PC-3 (cell line): Measurements from ENCODE around the gene SULT1C4. TPM values are rescaled to one million over a fixed set of nuclear protein-coding genes. Genes with fewer than 3 reads are reported as not detected.

Experiments
- ATAC-seq: fragments of 200-7000 bp; cut with Tn5 transposase; 2 replicates; pipeline ENCODE4 v1.9.1; 2020; ENCODE audit warnings: mild to moderate bottlenecking, moderate library complexity
- BruUV-seq: library from RNA; stranded (reverse); fragments of 400-500 nt; replicated peaks from 2 replicates; lab custom pipeline; 2021; lab: Mats Ljungman, UMichigan
- CTCF ChIA-PET: fragments of 300-600 bp; sonication (Branson Sonifier 250); formaldehyde crosslinking; loops from one replicate; lab custom pipeline; 2022; ENCODE audit warnings: antibody characterized with exemption; lab: Charles Lee
- POLR2A ChIA-PET: fragments of 300-600 bp; sonication (Branson Sonifier 250); formaldehyde crosslinking; loops from one replicate; lab custom pipeline; 2022; ENCODE audit warnings: antibody characterized with exemption; ENCODE audit not compliant: unreplicated experiment; lab: Charles Lee
- DNase-seq: peaks from one replicate; pipeline ENCODE4 v3.0.0-alpha.2; 2015
- H2AFZ ChIP-seq: fragments of 300-600 bp; sonication (generic); 2 replicates; pipeline ENCODE4 v1.6.0; 2016; ENCODE audit warnings: antibody characterized with exemption, low read length
- H3F3A ChIP-seq: fragments of 300-600 bp; sonication (generic); one replicate; pipeline ENCODE4 v1.6.0; 2017; ENCODE audit warnings: antibody characterized with exemption, low read length, control low read depth, mild to moderate bottlenecking; ENCODE audit not compliant: unreplicated experiment
- H3K27ac ChIP-seq: fragments of 300-600 bp; sonication (generic); 2 replicates; pipeline ENCODE4 v1.5.1; 2016; ENCODE audit warnings: mild to moderate bottlenecking, low read length
- H3K27me3 ChIP-seq: fragments of 300-600 bp; sonication (generic); 2 replicates; pipeline ENCODE4 v1.6.1; 2016; ENCODE audit warnings: low read length, mixed read lengths
- H3K36me3 ChIP-seq: fragments of 300-600 bp; sonication (generic); 2 replicates; pipeline ENCODE4 v1.6.1; 2016; ENCODE audit warnings: low read depth, mixed run types, low read length, mixed read lengths
- H3K4me1 ChIP-seq: fragments of 300-600 bp; sonication (generic); 2 replicates; pipeline ENCODE4 v1.5.1; 2016; ENCODE audit warnings: low read length; ENCODE audit not compliant: insufficient read depth
- H3K4me2 ChIP-seq: fragments of 300-600 bp; sonication (generic); 2 replicates; pipeline ENCODE4 v1.6.0; 2016; ENCODE audit warnings: low read length
- H3K4me3 ChIP-seq: fragments of 300-600 bp; sonication (generic); 2 replicates; pipeline ENCODE4 v1.5.1; 2016; ENCODE audit warnings: mild to moderate bottlenecking, low read length, mixed read lengths
- H3K79me2 ChIP-seq: fragments of 300-600 bp; sonication (generic); 2 replicates; pipeline ENCODE4 v1.6.1; 2017; ENCODE audit warnings: low read length, mixed read lengths
- H3K9ac ChIP-seq: fragments of 300-600 bp; sonication (generic); 2 replicates; pipeline ENCODE4 v1.6.0; 2016; ENCODE audit warnings: mild to moderate bottlenecking, low read length
- H3K9me2 ChIP-seq: fragments of 300-600 bp; sonication (generic); replicated peaks from 2 replicates; pipeline ENCODE4 v1.6.1; 2016; ENCODE audit warnings: mixed run types, low read length, mixed read lengths
- H3K9me3 ChIP-seq: fragments of 300-600 bp; sonication (generic); 2 replicates; pipeline ENCODE4 v1.6.1; 2016; ENCODE audit warnings: low read length, mixed read lengths
- H4K20me1 ChIP-seq: fragments of 300-600 bp; sonication (generic); 2 replicates; pipeline ENCODE4 v1.6.1; 2016; ENCODE audit warnings: low read length, mixed read lengths
- EZH2 ChIP-seq: fragments of 300-600 bp; sonication (generic); IDR thresholded peaks from one replicate; pipeline ENCODE4 v1.6.1; 2017; ENCODE audit warnings: antibody characterized with exemption, mild to moderate bottlenecking, low read length; ENCODE audit not compliant: unreplicated experiment
- EZH2phosphoT487 ChIP-seq: fragments of 300-600 bp; sonication (generic); IDR thresholded peaks from 2 replicates; pipeline ENCODE4 v1.6.1; 2018; ENCODE audit warnings: mild to moderate bottlenecking, antibody characterized with exemption, low read length, borderline replicate concordance
- intact Hi-C: fragments of 100-400 bp; cut with micrococcal nuclease; formaldehyde crosslinking; loops from 2 replicates; pipeline ENCODE4 v1.9.0; 2023
- total RNA-seq: library from RNA; depleted of rRNA; stranded (reverse); fragments of >200 nt; gene quantifications from 2 replicates; pipeline ENCODE4 v1.2.3, GENCODE V29; 2014
- TF ChIP-seq, protein P1 (sequence below): fragments of 300-600 bp; sonication (generic); conservative IDR thresholded peaks from 2 replicates; pipeline ENCODE4 v1.5.1; 2017; ENCODE audit warnings: antibody characterized with exemption, low read depth, mild to moderate bottlenecking, low read length

The SULT1C4 gene
- total RNA-seq, 1 experiment from 2014 or later = not detected

DNA sequence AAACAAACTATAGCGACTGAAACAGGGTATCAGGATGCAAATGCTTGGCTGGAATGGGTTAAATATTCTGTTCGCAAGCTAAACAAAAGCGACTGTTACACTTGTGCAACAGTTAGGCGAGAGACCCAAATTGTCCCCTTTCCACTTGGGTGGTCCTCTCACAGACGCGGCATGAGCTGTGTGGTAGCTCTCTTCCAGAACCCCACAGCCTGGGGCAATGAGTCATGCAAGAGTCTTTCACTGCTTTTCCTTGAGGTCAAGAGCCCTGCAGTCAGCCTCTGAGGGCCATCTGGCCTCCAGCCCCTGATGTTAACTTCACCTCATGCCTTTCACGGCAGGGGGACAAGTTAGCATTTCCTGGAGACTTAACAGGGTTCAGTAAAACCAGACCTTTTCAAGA, 25.7 kb downstream of the SULT1C4 start:
- H3K9ac ChIP-seq = no peak overlapping the region
- DNase-seq (no peak), ATAC-seq (no peak)
- H3K79me2 ChIP-seq = no peaks in the 10 kb centered on the region
- H4K20me1 ChIP-seq = no peaks in the 10 kb centered on the region
- no peaks in the 10 kb centered on the region for H3K9me2 ChIP-seq
- no peaks in the 10 kb centered on the region for H3K27me3 ChIP-seq
- no peak overlapping the region for H2AFZ ChIP-seq
- H3K27ac ChIP-seq = no peak overlapping the region
- no peak for TF ChIP-seq EZH2phosphoT487
- TF ChIP-seq, protein P1, sequence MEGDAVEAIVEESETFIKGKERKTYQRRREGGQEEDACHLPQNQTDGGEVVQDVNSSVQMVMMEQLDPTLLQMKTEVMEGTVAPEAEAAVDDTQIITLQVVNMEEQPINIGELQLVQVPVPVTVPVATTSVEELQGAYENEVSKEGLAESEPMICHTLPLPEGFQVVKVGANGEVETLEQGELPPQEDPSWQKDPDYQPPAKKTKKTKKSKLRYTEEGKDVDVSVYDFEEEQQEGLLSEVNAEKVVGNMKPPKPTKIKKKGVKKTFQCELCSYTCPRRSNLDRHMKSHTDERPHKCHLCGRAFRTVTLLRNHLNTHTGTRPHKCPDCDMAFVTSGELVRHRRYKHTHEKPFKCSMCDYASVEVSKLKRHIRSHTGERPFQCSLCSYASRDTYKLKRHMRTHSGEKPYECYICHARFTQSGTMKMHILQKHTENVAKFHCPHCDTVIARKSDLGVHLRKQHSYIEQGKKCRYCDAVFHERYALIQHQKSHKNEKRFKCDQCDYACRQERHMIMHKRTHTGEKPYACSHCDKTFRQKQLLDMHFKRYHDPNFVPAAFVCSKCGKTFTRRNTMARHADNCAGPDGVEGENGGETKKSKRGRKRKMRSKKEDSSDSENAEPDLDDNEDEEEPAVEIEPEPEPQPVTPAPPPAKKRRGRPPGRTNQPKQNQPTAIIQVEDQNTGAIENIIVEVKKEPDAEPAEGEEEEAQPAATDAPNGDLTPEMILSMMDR = no peak
- no peak for TF ChIP-seq EZH2
- intact Hi-C loops = no loop called here
- ChIA-PET POLR2A (no interaction called here), CTCF (no interaction called here)
- no peaks in the 10 kb centered on the region for H3K4me1 ChIP-seq
- no peaks in the 10 kb centered on the region for H3F3A ChIP-seq
- no peak overlapping the region for H3K4me2 ChIP-seq
- no TSS peak for BruUV-seq
- H3K9me3 ChIP-seq = peaks cover 8% of the 10 kb centered on the region; the same call in 1 of the 2 replicates
- H3K36me3 ChIP-seq = no peaks in the 10 kb centered on the region
- no peak overlapping the region for H3K4me3 ChIP-seq

DNA sequence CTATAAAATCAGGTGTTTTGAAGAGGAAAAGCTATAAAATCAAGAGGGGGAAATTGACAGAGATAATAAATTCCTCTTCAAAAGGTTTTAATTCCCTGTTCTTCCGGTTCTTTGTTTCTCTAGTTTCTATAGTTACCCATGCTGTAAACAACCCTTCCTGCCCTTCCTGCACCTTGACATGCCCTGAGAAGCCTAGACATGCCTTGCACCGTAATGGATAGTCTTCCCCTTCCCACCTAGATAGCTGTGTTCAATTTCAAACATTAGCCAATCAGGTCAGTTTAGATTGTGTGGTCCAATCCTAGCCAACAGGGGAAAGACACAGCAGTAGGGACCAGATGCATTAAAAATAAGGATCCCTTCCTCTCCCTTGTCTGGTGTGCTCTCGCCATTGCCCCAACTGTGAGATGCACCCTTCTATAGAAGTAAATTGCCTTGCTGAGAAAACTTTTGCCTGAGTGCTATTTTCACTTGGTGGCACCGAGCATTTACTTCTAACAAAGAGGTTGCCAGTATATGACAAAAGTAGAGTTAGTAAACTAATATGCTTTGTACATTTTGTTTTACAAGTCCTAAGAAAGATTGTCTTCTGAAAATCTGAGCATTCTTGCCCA, 27.1 kb downstream of the SULT1C4 start:
- no peak for ATAC-seq
- intact Hi-C loops = no loop called here
- no peak overlapping the region for H3K27ac ChIP-seq
- CTCF ChIA-PET = no interaction called here
- DNase-seq = no peak
- BruUV-seq = no TSS peak
- no peaks in the 10 kb centered on the region for H4K20me1 ChIP-seq
- no peaks in the 10 kb centered on the region for H3K4me1 ChIP-seq
- H3F3A ChIP-seq = no peaks in the 10 kb centered on the region
- no peaks in the 10 kb centered on the region for H3K9me2 ChIP-seq
- H3K9me3 ChIP-seq = peaks cover 8% of the 10 kb centered on the region; the same call in 1 of the 2 replicates
- H3K79me2 ChIP-seq = no peaks in the 10 kb centered on the region
- no peak overlapping the region for H3K4me3 ChIP-seq
- no peaks in the 10 kb centered on the region for H3K27me3 ChIP-seq
- no peak overlapping the region for H3K9ac ChIP-seq
- H2AFZ ChIP-seq = no peak overlapping the region
- H3K36me3 ChIP-seq = no peaks in the 10 kb centered on the region
- H3K4me2 ChIP-seq = no peak overlapping the region
- no peak for TF ChIP-seq EZH2phosphoT487
- POLR2A ChIA-PET = no interaction called here

DNA sequence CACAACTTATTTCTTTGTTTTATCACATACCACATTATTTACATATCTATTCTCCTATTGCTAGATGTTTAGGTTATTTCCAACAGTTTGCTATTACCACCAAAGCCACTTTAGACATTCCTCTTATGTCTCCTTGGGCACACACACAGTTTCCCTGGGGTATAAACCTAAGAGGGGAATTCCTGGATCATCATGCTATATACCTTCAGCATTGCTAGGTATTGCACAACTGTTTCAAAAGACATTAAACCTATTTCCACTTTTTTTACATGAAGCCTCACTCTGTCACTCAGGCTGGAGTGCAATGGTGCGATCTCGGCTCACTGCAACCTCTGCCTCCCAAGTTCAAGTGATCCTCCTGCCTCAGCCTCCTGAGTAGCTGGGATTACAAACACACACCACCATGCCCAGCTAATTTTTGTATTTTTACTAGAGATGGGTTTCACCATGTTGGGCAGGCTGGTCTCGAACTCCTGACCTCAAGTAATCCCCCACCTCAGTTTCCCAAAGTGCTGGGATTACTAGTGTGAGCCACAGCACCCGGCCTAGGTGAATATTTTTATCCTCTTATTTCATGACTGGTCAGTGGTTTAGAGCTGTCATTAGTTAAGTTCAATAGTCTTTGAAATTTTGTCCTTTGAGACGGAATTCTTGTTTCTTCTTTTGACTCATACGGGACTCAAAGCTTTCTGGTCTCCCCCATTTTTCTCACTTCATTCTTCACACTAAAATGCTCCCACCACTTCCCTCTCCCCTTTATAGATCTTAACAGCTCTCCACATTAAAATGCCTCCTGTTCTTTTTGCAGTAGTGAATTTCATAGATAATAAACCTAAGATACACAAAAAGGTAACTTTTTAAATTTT, 30.3 kb downstream of the SULT1C4 start:
- intact Hi-C loops = no loop called here
- ChIA-PET POLR2A (no interaction called here), CTCF (no interaction called here)
- no peak overlapping the region for H3K4me2 ChIP-seq
- BruUV-seq = no TSS peak
- no peaks in the 10 kb centered on the region for H3K9me2 ChIP-seq
- TF ChIP-seq EZH2phosphoT487 (no peak), EZH2 (no peak)
- TF ChIP-seq, protein P1 = no peak
- H3K4me1 ChIP-seq = peaks cover 4% of the 10 kb centered on the region; the same call in 1 of the 2 replicates
- H2AFZ ChIP-seq = no peak overlapping the region
- H4K20me1 ChIP-seq = no peaks in the 10 kb centered on the region
- H3F3A ChIP-seq = no peaks in the 10 kb centered on the region
- no peaks in the 10 kb centered on the region for H3K79me2 ChIP-seq
- ATAC-seq (no peak), DNase-seq (no peak)
- H3K27ac ChIP-seq = no peak overlapping the region
- peaks cover 8% of the 10 kb centered on the region; the same call in 1 of the 2 replicates for H3K9me3 ChIP-seq
- no peak overlapping the region for H3K4me3 ChIP-seq
- H3K27me3 ChIP-seq = no peaks in the 10 kb centered on the region
- no peaks in the 10 kb centered on the region for H3K36me3 ChIP-seq
- H3K9ac ChIP-seq = no peak overlapping the region
